OCI-LY1 (cell line): ENCODE data around the gene PFKP.

Experiments used
- H2AFZ ChIP-seq: fragments of 200-600 bp; sonication (generic), shearing (Covaris generic); 2 replicates; pipeline ENCODE4 v1.6.0; 2014; ENCODE audit warnings: antibody characterized with exemption, mild to moderate bottlenecking, low read length
- H3F3A ChIP-seq: fragments of 200-600 bp; sonication (generic), shearing (Covaris generic); 2 replicates; pipeline ENCODE4 v1.6.0; 2014; ENCODE audit warnings: mild to moderate bottlenecking, antibody characterized with exemption, low read length, moderate library complexity; ENCODE audit not compliant: insufficient read depth
- H3K27ac ChIP-seq: fragments of 200-600 bp; sonication (generic); 2 replicates; pipeline ENCODE4 v1.5.1; 2014; ENCODE audit warnings: low read length, mixed run types, mild to moderate bottlenecking, low read depth; ENCODE audit not compliant: poor library complexity, severe bottlenecking
- H3K27me3 ChIP-seq: fragments of 200-600 bp; sonication (generic); 2 replicates; pipeline ENCODE4 v1.6.0; 2014; ENCODE audit warnings: antibody characterized with exemption, mild to moderate bottlenecking, low read length, moderate library complexity; ENCODE audit not compliant: insufficient read depth
- H3K36me3 ChIP-seq: fragments of 200-600 bp; sonication (generic); 2 replicates; pipeline ENCODE4 v1.6.1; 2014; ENCODE audit warnings: mild to moderate bottlenecking, antibody characterized with exemption, low read length, moderate library complexity, mixed read lengths; ENCODE audit not compliant: insufficient read depth
- H3K4me1 ChIP-seq: fragments of 200-600 bp; sonication (generic); 2 replicates; pipeline ENCODE4 v1.5.1; 2014; ENCODE audit warnings: mild to moderate bottlenecking, low read length, moderate library complexity; ENCODE audit not compliant: insufficient read depth, severe bottlenecking
- H3K4me2 ChIP-seq: fragments of 200-600 bp; sonication (generic), shearing (Covaris generic); 2 replicates; pipeline ENCODE4 v1.6.1; 2014; ENCODE audit warnings: low read length
- H3K4me3 ChIP-seq: fragments of 200-600 bp; sonication (generic); 2 replicates; pipeline ENCODE4 v1.5.1; 2014; ENCODE audit warnings: low read length, low read depth, mild to moderate bottlenecking, mixed read lengths; ENCODE audit not compliant: poor library complexity, severe bottlenecking
- H3K79me2 ChIP-seq: fragments of 200-600 bp; shearing (Covaris generic); 2 replicates; pipeline ENCODE4 v1.6.1; 2016; ENCODE audit warnings: mixed run types, low read length, mixed read lengths; ENCODE audit not compliant: insufficient read depth
- H3K9ac ChIP-seq: fragments of 200-600 bp; sonication (generic), shearing (Covaris generic); 2 replicates; pipeline ENCODE4 v1.6.1; 2014; ENCODE audit warnings: mild to moderate bottlenecking, low read length, mixed read lengths
- H3K9me2 ChIP-seq: fragments of 200-600 bp; sonication (generic), shearing (Covaris generic); 2 replicates; pipeline ENCODE4 v1.6.1; 2014; ENCODE audit warnings: low read depth, mild to moderate bottlenecking, low read length, mixed read lengths
- H3K9me3 ChIP-seq: fragments of 200-600 bp; shearing (Covaris generic); 2 replicates; pipeline ENCODE4 v1.6.1; 2014; ENCODE audit warnings: low read length, mixed read lengths
- H4K20me1 ChIP-seq: fragments of 200-600 bp; sonication (generic), shearing (Covaris generic); 2 replicates; pipeline ENCODE4 v1.6.0; 2016; ENCODE audit warnings: mild to moderate bottlenecking, low read length; ENCODE audit not compliant: insufficient read depth
- EZH2 ChIP-seq: fragments of 200-600 bp; sonication (generic), shearing (Covaris generic); IDR thresholded peaks from 2 replicates; pipeline ENCODE4 v1.8.0; 2017; ENCODE audit warnings: borderline replicate concordance, mixed run types, mild to moderate bottlenecking, antibody characterized with exemption, low read length, moderate library complexity, mixed read lengths
- TF ChIP-seq, protein P1 (sequence below): fragments of 200-600 bp; sonication (generic), shearing (Covaris generic); IDR thresholded peaks from 2 replicates; pipeline ENCODE4 v1.5.1; 2017; ENCODE audit warnings: mild to moderate bottlenecking, antibody characterized with exemption, low read length, moderate library complexity, mixed read lengths

PFKP gene

DNA sequence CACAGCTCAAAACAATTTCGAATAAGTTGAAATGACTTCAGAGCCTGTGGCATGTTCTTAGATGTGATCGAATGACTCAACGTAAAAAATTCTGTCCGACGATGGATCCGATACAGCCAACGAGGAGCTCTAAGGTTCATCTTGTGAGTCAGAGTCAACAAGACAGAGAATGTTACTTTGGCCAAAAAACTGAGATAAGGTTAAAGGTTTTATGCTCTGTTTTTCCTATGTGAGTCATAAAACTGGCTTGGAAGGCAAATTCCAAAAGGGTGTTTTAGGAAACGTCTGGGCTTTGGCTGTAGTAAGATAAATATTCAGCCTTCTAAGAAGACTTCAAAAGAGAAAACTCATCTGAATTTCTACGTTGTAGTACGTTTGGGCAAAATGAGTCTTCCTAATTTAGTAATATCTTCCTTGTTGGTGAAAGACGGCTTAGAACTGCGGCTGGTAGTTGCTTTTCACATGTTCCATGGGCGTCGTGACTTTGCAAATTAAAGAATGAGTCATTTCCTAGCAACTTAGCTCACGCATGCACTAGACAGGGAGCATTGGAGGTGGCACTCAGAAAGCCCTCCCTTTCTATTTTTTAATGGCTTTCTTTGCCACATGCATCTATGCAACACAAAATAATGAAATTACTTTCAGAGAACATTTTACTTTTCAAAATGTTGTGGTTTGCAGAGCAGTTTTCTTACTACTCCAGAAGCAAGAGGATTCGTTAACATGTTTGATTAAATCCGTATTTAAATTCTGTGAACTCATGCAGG is 28.2 kb downstream of the PFKP start:
- no peaks in the 10 kb centered on the region for H3F3A ChIP-seq
- no peak overlapping the region for H3K9ac ChIP-seq
- no peaks in the 10 kb centered on the region for H3K9me2 ChIP-seq
- peaks cover 45% of the 10 kb centered on the region for H3K79me2 ChIP-seq
- no peak overlapping the region for H3K4me2 ChIP-seq
- no peaks in the 10 kb centered on the region for H3K27me3 ChIP-seq
- H4K20me1 ChIP-seq, result peaks cover 2% of the 10 kb centered on the region; the same call in 1 of the 2 replicates
- H3K4me3 ChIP-seq, result no peak overlapping the region
- H3K4me1 ChIP-seq, result no peaks in the 10 kb centered on the region
- no peak overlapping the region for H2AFZ ChIP-seq
- H3K27ac ChIP-seq, result no peak overlapping the region
- H3K36me3 ChIP-seq, result peaks cover 66% of the 10 kb centered on the region
- H3K9me3 ChIP-seq, result no peaks in the 10 kb centered on the region
- TF ChIP-seq EZH2, result no peak
- TF ChIP-seq, protein P1, sequence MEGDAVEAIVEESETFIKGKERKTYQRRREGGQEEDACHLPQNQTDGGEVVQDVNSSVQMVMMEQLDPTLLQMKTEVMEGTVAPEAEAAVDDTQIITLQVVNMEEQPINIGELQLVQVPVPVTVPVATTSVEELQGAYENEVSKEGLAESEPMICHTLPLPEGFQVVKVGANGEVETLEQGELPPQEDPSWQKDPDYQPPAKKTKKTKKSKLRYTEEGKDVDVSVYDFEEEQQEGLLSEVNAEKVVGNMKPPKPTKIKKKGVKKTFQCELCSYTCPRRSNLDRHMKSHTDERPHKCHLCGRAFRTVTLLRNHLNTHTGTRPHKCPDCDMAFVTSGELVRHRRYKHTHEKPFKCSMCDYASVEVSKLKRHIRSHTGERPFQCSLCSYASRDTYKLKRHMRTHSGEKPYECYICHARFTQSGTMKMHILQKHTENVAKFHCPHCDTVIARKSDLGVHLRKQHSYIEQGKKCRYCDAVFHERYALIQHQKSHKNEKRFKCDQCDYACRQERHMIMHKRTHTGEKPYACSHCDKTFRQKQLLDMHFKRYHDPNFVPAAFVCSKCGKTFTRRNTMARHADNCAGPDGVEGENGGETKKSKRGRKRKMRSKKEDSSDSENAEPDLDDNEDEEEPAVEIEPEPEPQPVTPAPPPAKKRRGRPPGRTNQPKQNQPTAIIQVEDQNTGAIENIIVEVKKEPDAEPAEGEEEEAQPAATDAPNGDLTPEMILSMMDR, result no peak

DNA sequence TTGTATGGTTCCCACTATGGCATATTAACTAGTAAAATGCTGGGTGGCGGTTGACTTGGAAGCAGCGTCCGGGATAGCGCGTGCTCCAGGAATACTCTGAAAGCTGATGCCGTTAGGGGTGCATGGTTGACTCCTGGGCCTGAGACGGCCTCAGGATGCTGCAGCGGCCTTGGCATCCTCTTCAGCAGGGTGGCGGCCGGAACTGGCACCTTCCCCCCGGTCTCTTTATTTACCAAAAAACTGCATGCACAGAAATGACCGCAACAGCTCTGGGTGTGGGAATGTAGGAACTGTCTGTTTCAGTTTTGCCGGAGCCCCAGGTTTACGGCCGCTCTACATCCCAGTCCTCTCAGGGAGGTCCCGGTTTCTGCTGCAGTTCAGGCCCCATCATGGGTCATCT is 28.8 kb downstream of the PFKP start:
- H3K4me3 ChIP-seq, result no peak overlapping the region
- no peaks in the 10 kb centered on the region for H3F3A ChIP-seq

DNA sequence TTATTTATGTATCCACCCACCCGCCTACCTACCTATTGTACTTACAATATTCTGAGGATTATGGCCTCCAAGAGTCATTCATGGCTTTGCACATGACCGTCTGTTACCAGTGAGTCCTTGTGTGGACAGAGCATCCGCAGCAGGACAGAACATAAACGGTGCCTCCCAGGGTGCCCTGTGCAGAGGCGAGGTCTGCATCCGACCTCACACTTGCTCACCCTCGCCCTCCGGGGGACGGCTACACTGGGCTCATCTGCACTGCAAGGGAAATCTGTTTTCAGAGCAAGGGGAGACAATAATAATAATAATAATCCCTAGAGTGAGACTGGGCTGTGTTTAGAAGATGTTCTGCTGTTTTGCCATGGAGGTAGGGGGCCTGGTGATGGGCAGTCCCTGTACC is 29.8 kb downstream of the PFKP start:
- Histone ChIP-seq H4K20me1 (peaks cover 2% of the 10 kb centered on the region; the same call in 1 of the 2 replicates), H3K4me2 (no peak overlapping the region), H3K9me2 (no peaks in the 10 kb centered on the region), H3K4me3 (no peak overlapping the region), H3K27ac (no peak overlapping the region), H3K79me2 (peaks cover 35% of the 10 kb centered on the region), H3K9ac (no peak overlapping the region), H3K9me3 (no peaks in the 10 kb centered on the region), H3K4me1 (no peaks in the 10 kb centered on the region), H3F3A (no peaks in the 10 kb centered on the region), H3K27me3 (no peaks in the 10 kb centered on the region), H3K36me3 (peaks cover 63% of the 10 kb centered on the region), H2AFZ (no peak overlapping the region)
- TF ChIP-seq, protein P1, result no peak
- TF ChIP-seq EZH2, result no peak

More for the DNA sequence above, 28.8 kb downstream of the PFKP start:
- Histone ChIP-seq H3K27ac (no peak overlapping the region), H3K9ac (no peak overlapping the region), H3K4me1 (no peaks in the 10 kb centered on the region), H4K20me1 (peaks cover 2% of the 10 kb centered on the region; the same call in 1 of the 2 replicates), H3K79me2 (peaks cover 39% of the 10 kb centered on the region), H3K27me3 (no peaks in the 10 kb centered on the region), H2AFZ (no peak overlapping the region), H3K9me2 (no peaks in the 10 kb centered on the region), H3K9me3 (no peaks in the 10 kb centered on the region), H3K36me3 (peaks cover 66% of the 10 kb centered on the region), H3K4me2 (no peak overlapping the region)
- no peak for TF ChIP-seq EZH2
